Bronchial epithelial cell (primary cell): ENCODE results near the gene NEK5. TPM values are rescaled to one million over a fixed set of nuclear protein-coding genes. Genes with fewer than 3 reads are reported as not detected.

Experiments
- DNase-seq: peaks from one replicate; pipeline ENCODE4 v3.0.0-alpha.2; 2010; ENCODE audit warnings: low read depth
- FAIRE-seq: peaks from 2 replicates; lab custom pipeline; 2011; peaks lifted over from hg19 to GRCh38; lab: Jason Lieb, UNC
- H3K27me3 ChIP-seq: 2 replicates; pipeline ENCODE4 v1.5.1; 2011; ENCODE audit warnings: low read length; ENCODE audit not compliant: control insufficient read depth, insufficient read depth
- H3K36me3 ChIP-seq: 2 replicates; pipeline ENCODE4 v1.5.1; 2011; ENCODE audit warnings: low read length; ENCODE audit not compliant: control insufficient read depth, insufficient read depth
- H3K4me3 ChIP-seq: 2 replicates; pipeline ENCODE4 v1.5.1; 2011; ENCODE audit warnings: mild to moderate bottlenecking, low read depth, low read length, control low read depth
- total RNA-seq: library from RNA; depleted of rRNA; stranded (reverse); fragments of >200 nt; gene quantifications from 2 replicates; pipeline ENCODE4 v1.2.1, GENCODE V29; 2014
- TF ChIP-seq, protein P1 (sequence below): IDR thresholded peaks from 2 replicates; pipeline ENCODE4 v1.5.1; 2011; ENCODE audit warnings: mild to moderate bottlenecking, moderate library complexity, low read length, control low read depth, inconsistent platforms; ENCODE audit not compliant: insufficient read depth, severe bottlenecking

Gene NEK5
- total RNA-seq, 1 donor from 2014 or later: 0.26 TPM

DNA sequence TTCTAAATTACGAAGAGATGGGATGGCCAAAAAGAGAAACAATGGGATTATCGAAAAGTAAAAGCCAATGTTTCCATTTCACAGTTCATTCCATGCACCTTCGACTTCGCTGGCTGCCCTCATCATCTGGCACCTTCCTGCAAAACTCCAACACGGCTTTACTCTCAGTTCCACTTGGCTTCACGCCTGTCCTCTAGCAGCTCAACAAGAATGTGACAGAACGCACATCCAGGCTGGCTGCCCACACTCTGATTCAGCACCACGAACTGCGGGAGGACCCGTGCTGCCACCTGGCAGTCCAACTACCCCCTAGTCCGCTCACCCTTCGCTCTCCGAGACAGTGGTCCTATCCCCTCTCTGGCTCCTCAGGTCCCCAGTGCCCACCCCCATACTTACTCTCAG lies 129.4 kb downstream of the NEK5 start:
- FAIRE-seq (no peak), DNase-seq (peak; percentile 26)
- TF ChIP-seq, protein P1, sequence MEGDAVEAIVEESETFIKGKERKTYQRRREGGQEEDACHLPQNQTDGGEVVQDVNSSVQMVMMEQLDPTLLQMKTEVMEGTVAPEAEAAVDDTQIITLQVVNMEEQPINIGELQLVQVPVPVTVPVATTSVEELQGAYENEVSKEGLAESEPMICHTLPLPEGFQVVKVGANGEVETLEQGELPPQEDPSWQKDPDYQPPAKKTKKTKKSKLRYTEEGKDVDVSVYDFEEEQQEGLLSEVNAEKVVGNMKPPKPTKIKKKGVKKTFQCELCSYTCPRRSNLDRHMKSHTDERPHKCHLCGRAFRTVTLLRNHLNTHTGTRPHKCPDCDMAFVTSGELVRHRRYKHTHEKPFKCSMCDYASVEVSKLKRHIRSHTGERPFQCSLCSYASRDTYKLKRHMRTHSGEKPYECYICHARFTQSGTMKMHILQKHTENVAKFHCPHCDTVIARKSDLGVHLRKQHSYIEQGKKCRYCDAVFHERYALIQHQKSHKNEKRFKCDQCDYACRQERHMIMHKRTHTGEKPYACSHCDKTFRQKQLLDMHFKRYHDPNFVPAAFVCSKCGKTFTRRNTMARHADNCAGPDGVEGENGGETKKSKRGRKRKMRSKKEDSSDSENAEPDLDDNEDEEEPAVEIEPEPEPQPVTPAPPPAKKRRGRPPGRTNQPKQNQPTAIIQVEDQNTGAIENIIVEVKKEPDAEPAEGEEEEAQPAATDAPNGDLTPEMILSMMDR: no peak
- no peak overlapping the region for H3K4me3 ChIP-seq
- H3K27me3 ChIP-seq: peaks cover 14% of the 10 kb centered on the region
- no peaks in the 10 kb centered on the region for H3K36me3 ChIP-seq

DNA sequence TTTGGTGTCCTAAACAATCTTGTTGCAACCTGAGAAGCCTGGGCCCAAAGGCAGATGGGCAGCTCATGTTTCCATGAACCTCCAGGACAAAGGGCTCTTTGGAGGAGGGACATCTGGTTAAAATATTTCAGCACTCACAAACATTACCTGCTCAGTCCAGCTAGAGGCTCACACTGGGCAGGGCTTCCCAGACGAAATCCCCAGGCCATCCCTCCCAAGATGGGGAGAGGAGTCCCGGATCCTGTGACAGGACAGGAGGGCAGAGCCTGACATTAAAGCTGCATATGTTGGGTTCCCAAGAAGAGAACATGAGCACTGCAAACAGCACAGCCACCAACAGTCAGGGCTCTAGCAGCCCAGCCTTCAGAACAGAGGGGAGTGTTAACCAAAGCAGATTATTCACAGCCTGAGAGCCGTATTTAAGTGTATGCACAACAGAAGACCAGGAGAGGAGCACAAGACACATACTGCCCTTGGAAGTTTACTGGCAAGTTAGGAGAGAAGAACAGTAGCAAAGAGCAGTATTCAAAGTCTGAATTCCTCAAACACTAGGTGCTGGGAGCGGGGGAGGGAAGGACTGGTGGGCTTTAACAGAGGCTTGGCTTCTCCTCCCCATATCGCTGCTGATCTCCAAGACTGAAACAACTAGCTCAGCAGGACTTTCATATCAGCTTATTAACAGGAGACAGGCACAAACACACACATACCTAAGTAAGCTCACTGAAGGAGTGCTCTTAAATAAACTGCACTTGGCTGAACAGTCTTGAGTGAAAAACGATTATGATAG lies 130.0 kb downstream of the NEK5 start:
- DNase-seq (no peak), FAIRE-seq (no peak)
- no peaks in the 10 kb centered on the region for H3K36me3 ChIP-seq
- TF ChIP-seq, protein P1: no peak
- no peak overlapping the region for H3K4me3 ChIP-seq
- peaks cover 14% of the 10 kb centered on the region for H3K27me3 ChIP-seq

DNA sequence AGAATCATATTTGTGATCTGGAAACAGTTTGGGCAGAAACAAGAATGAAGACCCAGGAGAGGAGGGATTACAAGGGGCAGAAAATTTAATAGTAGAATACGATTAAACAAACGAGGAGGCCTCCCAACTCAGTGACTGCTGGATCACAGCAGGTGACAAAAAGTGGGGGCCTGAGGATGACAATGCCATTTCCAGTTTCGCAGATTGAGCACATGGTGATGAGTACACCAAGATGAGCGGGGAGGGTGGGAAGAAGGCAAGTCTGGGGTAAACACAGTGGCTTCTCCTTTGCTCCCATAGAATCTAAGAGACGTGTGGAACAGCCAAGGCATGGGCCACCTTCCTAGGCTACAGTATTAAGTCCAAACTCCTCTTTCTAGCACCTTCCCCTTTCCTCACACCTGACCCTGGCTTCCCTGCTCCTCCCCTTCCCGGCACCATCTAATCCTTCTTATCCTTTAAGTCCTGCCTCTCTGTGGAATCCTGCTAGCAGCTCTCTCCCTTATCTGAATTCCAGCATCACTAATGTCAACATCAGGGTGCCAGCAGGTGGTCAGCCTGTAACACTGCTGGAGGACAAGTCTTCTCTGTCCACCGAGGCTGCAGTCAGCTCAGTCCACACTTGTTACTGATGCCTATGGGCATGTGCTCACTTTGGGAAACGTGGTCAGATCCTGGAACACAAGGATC lies 131.1 kb downstream of the NEK5 start:
- no peak for DNase-seq
- TF ChIP-seq, protein P1: no peak
- no peak for FAIRE-seq

DNA sequence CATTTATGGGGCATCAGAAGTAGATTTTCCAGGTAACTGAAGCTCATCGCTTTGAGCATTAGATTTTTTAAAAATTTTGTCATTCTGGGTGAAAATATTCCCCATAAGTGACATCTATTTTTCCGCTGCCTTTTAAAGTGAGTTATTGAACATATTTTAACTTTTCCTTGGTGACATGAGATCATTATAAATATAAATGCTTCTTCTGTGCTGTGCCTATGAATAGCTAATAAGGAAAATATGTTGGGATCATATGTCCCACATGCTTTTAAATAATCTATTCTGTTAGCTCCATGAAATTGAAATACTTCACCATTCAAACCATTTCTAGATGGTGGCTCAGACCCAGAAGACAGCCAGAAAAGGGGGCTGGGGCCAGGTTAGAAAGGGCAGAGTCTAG lies 131.7 kb downstream of the NEK5 start:
- TF ChIP-seq, protein P1: no peak
- Histone ChIP-seq H3K27me3 (peaks cover 14% of the 10 kb centered on the region), H3K4me3 (no peak overlapping the region), H3K36me3 (no peaks in the 10 kb centered on the region)
- no peak for FAIRE-seq
- DNase-seq: no peak

More for the DNA sequence above, 131.1 kb downstream of the NEK5 start:
- Histone ChIP-seq H3K4me3 (no peak overlapping the region), H3K36me3 (no peaks in the 10 kb centered on the region), H3K27me3 (peaks cover 14% of the 10 kb centered on the region)

DNA sequence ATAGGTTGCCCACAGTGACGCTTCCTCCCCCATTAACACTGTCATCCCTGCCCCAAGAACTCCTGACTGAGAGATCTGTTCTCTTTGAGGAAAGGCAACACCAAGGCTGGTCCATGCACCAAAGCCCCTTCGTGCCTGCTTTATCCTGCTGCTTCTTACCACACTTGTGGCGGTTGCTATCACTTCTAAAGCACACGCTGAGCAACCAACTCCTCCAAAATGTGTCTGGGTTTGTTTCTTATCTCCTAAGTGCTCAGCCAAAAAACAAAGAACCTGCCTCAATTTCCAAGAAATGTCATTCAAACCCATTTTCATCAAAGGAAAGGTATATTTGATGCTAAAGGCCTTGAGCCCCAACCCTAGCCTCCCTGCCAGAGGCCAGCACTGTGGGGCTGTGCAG lies 132.2 kb downstream of the NEK5 start:
- Histone ChIP-seq H3K27me3 (peaks cover 14% of the 10 kb centered on the region), H3K36me3 (no peaks in the 10 kb centered on the region), H3K4me3 (no peak overlapping the region)
- TF ChIP-seq, protein P1: no peak
- no peak for FAIRE-seq
- no peak for DNase-seq
